WTC11 (cell line): ENCODE measurements around the gene STRN3. TPM values are rescaled to one million over a fixed set of nuclear protein-coding genes. Genes with fewer than 3 reads are reported as not detected.

Experiments used
- ATAC-seq: fragments of 200-7000 bp; cut with Tn5 transposase; 2 replicates; pipeline ENCODE4 v1.10.0; 2021; ENCODE audit warnings: mild to moderate bottlenecking, moderate library complexity
- CTCF ChIA-PET: fragments of 300-600 bp; sonication (Branson Sonifier 250); formaldehyde crosslinking; loops from one replicate; lab custom pipeline; 2021; ENCODE audit warnings: antibody characterized with exemption; lab: Charles Lee
- POLR2A ChIA-PET: fragments of 350-600 bp; sonication (Branson Sonifier 250); formaldehyde crosslinking; loops from one replicate; lab custom pipeline; 2021; ENCODE audit warnings: antibody characterized with exemption; lab: Charles Lee
- DNase-seq: peaks from one replicate; pipeline ENCODE4 v3.0.0; 2021; ENCODE audit warnings: low spot score
- H3K27ac Mint-ChIP-seq: 2 replicates; pipeline ENCODE4 v1.8.0; 2021; ENCODE audit warnings: mixed read lengths
- H3K27me3 Mint-ChIP-seq: 2 replicates; pipeline ENCODE4 v1.8.0; 2021; ENCODE audit warnings: low read depth, mild to moderate bottlenecking, moderate library complexity, mixed read lengths
- H3K36me3 Mint-ChIP-seq: 2 replicates; pipeline ENCODE4 v1.8.0; 2021; ENCODE audit warnings: mixed read lengths
- H3K4me1 Mint-ChIP-seq: 2 replicates; pipeline ENCODE4 v1.8.0; 2022; ENCODE audit warnings: mixed read lengths
- H3K4me3 Mint-ChIP-seq: 2 replicates; pipeline ENCODE4 v1.8.0; 2021; ENCODE audit warnings: mild to moderate bottlenecking, moderate library complexity, mixed read lengths
- H3K9me3 Mint-ChIP-seq: 2 replicates; pipeline ENCODE4 v1.8.0; 2021; ENCODE audit warnings: mixed read lengths
- AR ChIP-seq: fragments of 250-450 bp; sonication (Bioruptor Pico); IDR thresholded peaks from 2 replicates; pipeline ENCODE4 v1.9.0; 2021; ENCODE audit warnings: mild to moderate bottlenecking
- ARID4B ChIP-seq: sonication (generic); formaldehyde crosslinking; IDR thresholded peaks from 2 replicates; pipeline ENCODE4 v1.8.0; 2023; ENCODE audit warnings: missing genetic modification reagents, mild to moderate bottlenecking, borderline replicate concordance
- FOXJ3 ChIP-seq: sonication (generic); formaldehyde crosslinking; IDR thresholded peaks from 2 replicates; pipeline ENCODE4 v1.9.0; 2021; ENCODE audit warnings: missing genetic modification reagents, mild to moderate bottlenecking, borderline replicate concordance
- IRF1 ChIP-seq: sonication (generic); formaldehyde crosslinking; IDR thresholded peaks from 2 replicates; pipeline ENCODE4 v1.8.0; 2023; ENCODE audit warnings: missing genetic modification reagents
- IRF2 ChIP-seq: sonication (generic); formaldehyde crosslinking; IDR thresholded peaks from 2 replicates; pipeline ENCODE4 v1.8.0; 2022; ENCODE audit warnings: low read depth, missing genetic modification reagents, borderline replicate concordance
- JUN ChIP-seq: sonication (generic); formaldehyde crosslinking; IDR thresholded peaks from 2 replicates; pipeline ENCODE4 v1.8.0; 2023; ENCODE audit warnings: mild to moderate bottlenecking, missing genetic modification reagents
- MAX ChIP-seq: sonication (generic); formaldehyde crosslinking; IDR thresholded peaks from 2 replicates; pipeline ENCODE4 v1.8.0; 2022; ENCODE audit warnings: mild to moderate bottlenecking, missing genetic modification reagents
- NFATC4 ChIP-seq: fragments of 250-450 bp; sonication (Bioruptor Pico); IDR thresholded peaks from 2 replicates; pipeline ENCODE4 v1.9.0; 2021; ENCODE audit warnings: mild to moderate bottlenecking
- NR2C2 ChIP-seq: sonication (generic); formaldehyde crosslinking; IDR thresholded peaks from 2 replicates; pipeline ENCODE4 v1.8.0; 2022; ENCODE audit warnings: mild to moderate bottlenecking, missing genetic modification reagents
- NR3C1 ChIP-seq: sonication (generic); formaldehyde crosslinking; conservative IDR thresholded peaks from 2 replicates; pipeline ENCODE4 v1.8.1; 2023; ENCODE audit warnings: low read depth, mild to moderate bottlenecking, missing genetic modification reagents
- OVOL2 ChIP-seq: fragments of 250-450 bp; sonication (Bioruptor Pico); IDR thresholded peaks from 2 replicates; pipeline ENCODE4 v1.9.0; 2021; ENCODE audit warnings: mild to moderate bottlenecking, borderline replicate concordance
- PREB ChIP-seq: sonication (generic); formaldehyde crosslinking; IDR thresholded peaks from 2 replicates; pipeline ENCODE4 v1.8.1; 2022; ENCODE audit warnings: mild to moderate bottlenecking, missing genetic modification reagents, moderate library complexity, borderline replicate concordance
- SMAD3 ChIP-seq: sonication (generic); formaldehyde crosslinking; IDR thresholded peaks from 2 replicates; pipeline ENCODE4 v1.8.0; 2022; ENCODE audit warnings: missing genetic modification reagents, mild to moderate bottlenecking, borderline replicate concordance
- SOX15 ChIP-seq: fragments of 250-450 bp; sonication (Bioruptor Pico); IDR thresholded peaks from 2 replicates; pipeline ENCODE4 v1.9.0; 2021; ENCODE audit warnings: mild to moderate bottlenecking
- STAT6 ChIP-seq: sonication (generic); formaldehyde crosslinking; conservative IDR thresholded peaks from 2 replicates; pipeline ENCODE4 v1.8.1; 2023; ENCODE audit warnings: mild to moderate bottlenecking, low read depth, missing genetic modification reagents, moderate library complexity
- TEAD4 ChIP-seq: sonication (generic); formaldehyde crosslinking; IDR thresholded peaks from 2 replicates; pipeline ENCODE4 v1.8.0; 2022; ENCODE audit warnings: mild to moderate bottlenecking, missing genetic modification reagents
- USF2 ChIP-seq: sonication (generic); formaldehyde crosslinking; IDR thresholded peaks from 2 replicates; pipeline ENCODE4 v1.8.1; 2023; ENCODE audit warnings: mild to moderate bottlenecking, missing genetic modification reagents, moderate library complexity
- ZNF263 ChIP-seq: sonication (generic); formaldehyde crosslinking; IDR thresholded peaks from 2 replicates; pipeline ENCODE4 v1.8.1; 2022; ENCODE audit warnings: low read depth, mild to moderate bottlenecking, moderate library complexity, missing genetic modification reagents
- ZNF317 ChIP-seq: sonication (generic); formaldehyde crosslinking; IDR thresholded peaks from 2 replicates; pipeline ENCODE4 v1.8.1; 2023; ENCODE audit warnings: low read depth, mild to moderate bottlenecking, moderate library complexity, missing genetic modification reagents, borderline replicate concordance
- ZNF423 ChIP-seq: fragments of 250-450 bp; sonication (Bioruptor Pico); IDR thresholded peaks from 2 replicates; pipeline ENCODE4 v2.1.2; 2022; ENCODE audit warnings: mild to moderate bottlenecking, moderate library complexity
- ZNF512 ChIP-seq: sonication (generic); formaldehyde crosslinking; IDR thresholded peaks from 2 replicates; pipeline ENCODE4 v1.8.1; 2022; ENCODE audit warnings: missing genetic modification reagents, borderline replicate concordance
- total RNA-seq: library from RNA; stranded (reverse); gene quantifications from 3 replicates; pipeline ENCODE4 v1.2.3, GENCODE V29; 2021

STRN3 gene
- total RNA-seq, 1 experiment from 2014 or later = 37.1 TPM

- TF ChIP-seq NR3C1 (CRISPR knock-in tag) (no peak), ARID4B (CRISPR knock-in tag) (no peak), PREB (CRISPR knock-in tag) (no peak), ZNF512 (CRISPR knock-in tag) (no peak), TEAD4 (no peak), FOXJ3 (no peak), ZNF263 (no peak), OVOL2 (CRISPR knock-in tag) (no peak), AR (CRISPR knock-in tag) (no peak)
- H3K27ac Mint-ChIP-seq = no peak overlapping the region
- ATAC-seq (no peak), DNase-seq (no peak)
- no peaks in the 10 kb centered on the region for H3K36me3 Mint-ChIP-seq
- peaks cover 8% of the 10 kb centered on the region; the same call in 1 of the 2 replicates for H3K4me1 Mint-ChIP-seq
- CTCF ChIA-PET = interaction anchor here (0.9 to 1.1 kb wide), 2 partner anchors 9 to 345 kb away, joined by 4 read pairs; no protein-coding TSS in a partner anchor
- no peaks in the 10 kb centered on the region for H3K9me3 Mint-ChIP-seq
- no peak overlapping the region for H3K4me3 Mint-ChIP-seq
- H3K27me3 Mint-ChIP-seq = no peaks in the 10 kb centered on the region
- POLR2A ChIA-PET = interaction anchor here (0.6 kb wide), 1 partner anchor 43 kb away, joined by 4 read pairs; no protein-coding TSS in a partner anchor
Measured at GRCh38 chr14:30983858-30984257, 42.3 kb downstream of the STRN3 start.

- Mint-ChIP-seq H3K27me3 (no peaks in the 10 kb centered on the region), H3K27ac (no peak overlapping the region), H3K9me3 (no peaks in the 10 kb centered on the region), H3K4me3 (no peak overlapping the region), H3K4me1 (peaks cover 8% of the 10 kb centered on the region; the same call in 1 of the 2 replicates), H3K36me3 (no peaks in the 10 kb centered on the region)
- no peak for ATAC-seq
- POLR2A ChIA-PET = no interaction called here
- DNase-seq = no peak
- CTCF ChIA-PET = no interaction called here
- TF ChIP-seq ZNF317 (CRISPR knock-in tag) (no peak), STAT6 (CRISPR knock-in tag) (no peak), SOX15 (CRISPR knock-in tag) (no peak), IRF1 (CRISPR knock-in tag) (no peak), NR2C2 (no peak), ZNF423 (CRISPR knock-in tag) (no peak), IRF2 (CRISPR knock-in tag) (no peak), SMAD3 (CRISPR knock-in tag) (no peak), OVOL2 (CRISPR knock-in tag) (no peak), USF2 (no peak), JUN (CRISPR knock-in tag) (no peak), NFATC4 (CRISPR knock-in tag) (no peak), MAX (CRISPR knock-in tag) (no peak)
Measured at GRCh38 chr14:30982533-30982932, 43.6 kb downstream of the STRN3 start.
